ENCODE results near the gene EML5. TPM values are rescaled to one million over a fixed set of nuclear protein-coding genes. Genes with fewer than 3 reads are reported as not detected.

EML5 gene
- total and polyA plus RNA-seq, 2 of the 13 experiments (the other 11 are each of a cell fraction or from before 2014, with no cell fraction given), result 0.11 TPM; not detected in 1

DNA sequence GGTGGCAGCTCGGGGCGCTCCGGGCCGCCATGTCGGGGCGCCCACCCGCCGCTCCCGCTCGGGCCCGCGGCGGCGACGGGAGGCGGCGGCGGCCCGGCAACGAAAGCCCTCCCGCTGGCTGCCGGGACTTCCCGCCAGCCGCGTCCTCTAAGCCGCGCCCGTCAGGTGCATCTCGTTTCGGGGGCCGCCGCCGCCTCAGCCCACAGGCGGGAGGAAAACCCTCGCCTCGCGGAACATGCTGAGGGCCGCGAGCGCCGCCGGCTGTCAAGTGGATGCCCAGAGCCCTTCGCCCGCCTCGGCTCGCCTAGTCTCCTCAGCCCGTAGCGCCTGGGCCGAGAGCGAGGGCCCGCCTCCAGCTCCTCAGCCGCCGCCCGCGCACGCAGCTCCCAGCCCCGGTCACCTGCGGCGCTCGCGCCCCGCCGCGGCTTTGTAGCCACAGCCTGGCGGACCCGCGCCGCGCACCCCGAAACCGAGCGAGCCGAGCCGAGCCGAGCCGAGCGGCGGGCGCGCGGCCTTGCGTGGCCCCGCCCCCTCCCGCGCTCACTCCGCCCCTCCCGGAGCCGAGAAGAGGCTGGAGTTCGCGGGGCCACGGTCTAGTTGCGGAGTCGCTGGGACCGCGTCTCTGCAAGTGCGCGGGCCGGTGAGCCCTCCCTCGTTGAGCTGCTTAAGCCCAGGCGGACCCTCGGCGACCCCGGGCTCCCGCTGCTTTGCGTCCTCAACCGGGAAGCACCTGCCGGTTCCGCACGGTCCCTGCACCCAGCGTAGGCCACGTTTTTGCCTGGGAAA lies at the start of gene EML5 (continued):
- TF ChIP-seq, protein P1, sequence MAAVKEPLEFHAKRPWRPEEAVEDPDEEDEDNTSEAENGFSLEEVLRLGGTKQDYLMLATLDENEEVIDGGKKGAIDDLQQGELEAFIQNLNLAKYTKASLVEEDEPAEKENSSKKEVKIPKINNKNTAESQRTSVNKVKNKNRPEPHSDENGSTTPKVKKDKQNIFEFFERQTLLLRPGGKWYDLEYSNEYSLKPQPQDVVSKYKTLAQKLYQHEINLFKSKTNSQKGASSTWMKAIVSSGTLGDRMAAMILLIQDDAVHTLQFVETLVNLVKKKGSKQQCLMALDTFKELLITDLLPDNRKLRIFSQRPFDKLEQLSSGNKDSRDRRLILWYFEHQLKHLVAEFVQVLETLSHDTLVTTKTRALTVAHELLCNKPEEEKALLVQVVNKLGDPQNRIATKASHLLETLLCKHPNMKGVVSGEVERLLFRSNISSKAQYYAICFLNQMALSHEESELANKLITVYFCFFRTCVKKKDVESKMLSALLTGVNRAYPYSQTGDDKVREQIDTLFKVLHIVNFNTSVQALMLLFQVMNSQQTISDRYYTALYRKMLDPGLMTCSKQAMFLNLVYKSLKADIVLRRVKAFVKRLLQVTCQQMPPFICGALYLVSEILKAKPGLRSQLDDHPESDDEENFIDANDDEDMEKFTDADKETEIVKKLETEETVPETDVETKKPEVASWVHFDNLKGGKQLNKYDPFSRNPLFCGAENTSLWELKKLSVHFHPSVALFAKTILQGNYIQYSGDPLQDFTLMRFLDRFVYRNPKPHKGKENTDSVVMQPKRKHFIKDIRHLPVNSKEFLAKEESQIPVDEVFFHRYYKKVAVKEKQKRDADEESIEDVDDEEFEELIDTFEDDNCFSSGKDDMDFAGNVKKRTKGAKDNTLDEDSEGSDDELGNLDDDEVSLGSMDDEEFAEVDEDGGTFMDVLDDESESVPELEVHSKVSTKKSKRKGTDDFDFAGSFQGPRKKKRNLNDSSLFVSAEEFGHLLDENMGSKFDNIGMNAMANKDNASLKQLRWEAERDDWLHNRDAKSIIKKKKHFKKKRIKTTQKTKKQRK (IDR thresholded peaks at IDR 0.05; ENCODE audit: low read length), result no peak
- TF ChIP-seq, protein P2, sequence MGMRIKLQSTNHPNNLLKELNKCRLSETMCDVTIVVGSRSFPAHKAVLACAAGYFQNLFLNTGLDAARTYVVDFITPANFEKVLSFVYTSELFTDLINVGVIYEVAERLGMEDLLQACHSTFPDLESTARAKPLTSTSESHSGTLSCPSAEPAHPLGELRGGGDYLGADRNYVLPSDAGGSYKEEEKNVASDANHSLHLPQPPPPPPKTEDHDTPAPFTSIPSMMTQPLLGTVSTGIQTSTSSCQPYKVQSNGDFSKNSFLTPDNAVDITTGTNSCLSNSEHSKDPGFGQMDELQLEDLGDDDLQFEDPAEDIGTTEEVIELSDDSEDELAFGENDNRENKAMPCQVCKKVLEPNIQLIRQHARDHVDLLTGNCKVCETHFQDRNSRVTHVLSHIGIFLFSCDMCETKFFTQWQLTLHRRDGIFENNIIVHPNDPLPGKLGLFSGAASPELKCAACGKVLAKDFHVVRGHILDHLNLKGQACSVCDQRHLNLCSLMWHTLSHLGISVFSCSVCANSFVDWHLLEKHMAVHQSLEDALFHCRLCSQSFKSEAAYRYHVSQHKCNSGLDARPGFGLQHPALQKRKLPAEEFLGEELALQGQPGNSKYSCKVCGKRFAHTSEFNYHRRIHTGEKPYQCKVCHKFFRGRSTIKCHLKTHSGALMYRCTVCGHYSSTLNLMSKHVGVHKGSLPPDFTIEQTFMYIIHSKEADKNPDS (CRISPR knock-in tag; IDR thresholded peaks at IDR 0.05), result no peak
- TF ChIP-seq, protein P3, sequence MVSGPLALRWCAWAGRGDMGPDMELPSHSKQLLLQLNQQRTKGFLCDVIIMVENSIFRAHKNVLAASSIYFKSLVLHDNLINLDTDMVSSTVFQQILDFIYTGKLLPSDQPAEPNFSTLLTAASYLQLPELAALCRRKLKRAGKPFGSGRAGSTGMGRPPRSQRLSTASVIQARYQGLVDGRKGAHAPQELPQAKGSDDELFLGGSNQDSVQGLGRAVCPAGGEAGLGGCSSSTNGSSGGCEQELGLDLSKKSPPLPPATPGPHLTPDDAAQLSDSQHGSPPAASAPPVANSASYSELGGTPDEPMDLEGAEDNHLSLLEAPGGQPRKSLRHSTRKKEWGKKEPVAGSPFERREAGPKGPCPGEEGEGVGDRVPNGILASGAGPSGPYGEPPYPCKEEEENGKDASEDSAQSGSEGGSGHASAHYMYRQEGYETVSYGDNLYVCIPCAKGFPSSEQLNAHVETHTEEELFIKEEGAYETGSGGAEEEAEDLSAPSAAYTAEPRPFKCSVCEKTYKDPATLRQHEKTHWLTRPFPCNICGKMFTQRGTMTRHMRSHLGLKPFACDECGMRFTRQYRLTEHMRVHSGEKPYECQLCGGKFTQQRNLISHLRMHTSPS (CRISPR knock-in tag; IDR thresholded peaks at IDR 0.05; ENCODE audit: low read depth), result no peak
- TF ChIP-seq, protein P4, sequence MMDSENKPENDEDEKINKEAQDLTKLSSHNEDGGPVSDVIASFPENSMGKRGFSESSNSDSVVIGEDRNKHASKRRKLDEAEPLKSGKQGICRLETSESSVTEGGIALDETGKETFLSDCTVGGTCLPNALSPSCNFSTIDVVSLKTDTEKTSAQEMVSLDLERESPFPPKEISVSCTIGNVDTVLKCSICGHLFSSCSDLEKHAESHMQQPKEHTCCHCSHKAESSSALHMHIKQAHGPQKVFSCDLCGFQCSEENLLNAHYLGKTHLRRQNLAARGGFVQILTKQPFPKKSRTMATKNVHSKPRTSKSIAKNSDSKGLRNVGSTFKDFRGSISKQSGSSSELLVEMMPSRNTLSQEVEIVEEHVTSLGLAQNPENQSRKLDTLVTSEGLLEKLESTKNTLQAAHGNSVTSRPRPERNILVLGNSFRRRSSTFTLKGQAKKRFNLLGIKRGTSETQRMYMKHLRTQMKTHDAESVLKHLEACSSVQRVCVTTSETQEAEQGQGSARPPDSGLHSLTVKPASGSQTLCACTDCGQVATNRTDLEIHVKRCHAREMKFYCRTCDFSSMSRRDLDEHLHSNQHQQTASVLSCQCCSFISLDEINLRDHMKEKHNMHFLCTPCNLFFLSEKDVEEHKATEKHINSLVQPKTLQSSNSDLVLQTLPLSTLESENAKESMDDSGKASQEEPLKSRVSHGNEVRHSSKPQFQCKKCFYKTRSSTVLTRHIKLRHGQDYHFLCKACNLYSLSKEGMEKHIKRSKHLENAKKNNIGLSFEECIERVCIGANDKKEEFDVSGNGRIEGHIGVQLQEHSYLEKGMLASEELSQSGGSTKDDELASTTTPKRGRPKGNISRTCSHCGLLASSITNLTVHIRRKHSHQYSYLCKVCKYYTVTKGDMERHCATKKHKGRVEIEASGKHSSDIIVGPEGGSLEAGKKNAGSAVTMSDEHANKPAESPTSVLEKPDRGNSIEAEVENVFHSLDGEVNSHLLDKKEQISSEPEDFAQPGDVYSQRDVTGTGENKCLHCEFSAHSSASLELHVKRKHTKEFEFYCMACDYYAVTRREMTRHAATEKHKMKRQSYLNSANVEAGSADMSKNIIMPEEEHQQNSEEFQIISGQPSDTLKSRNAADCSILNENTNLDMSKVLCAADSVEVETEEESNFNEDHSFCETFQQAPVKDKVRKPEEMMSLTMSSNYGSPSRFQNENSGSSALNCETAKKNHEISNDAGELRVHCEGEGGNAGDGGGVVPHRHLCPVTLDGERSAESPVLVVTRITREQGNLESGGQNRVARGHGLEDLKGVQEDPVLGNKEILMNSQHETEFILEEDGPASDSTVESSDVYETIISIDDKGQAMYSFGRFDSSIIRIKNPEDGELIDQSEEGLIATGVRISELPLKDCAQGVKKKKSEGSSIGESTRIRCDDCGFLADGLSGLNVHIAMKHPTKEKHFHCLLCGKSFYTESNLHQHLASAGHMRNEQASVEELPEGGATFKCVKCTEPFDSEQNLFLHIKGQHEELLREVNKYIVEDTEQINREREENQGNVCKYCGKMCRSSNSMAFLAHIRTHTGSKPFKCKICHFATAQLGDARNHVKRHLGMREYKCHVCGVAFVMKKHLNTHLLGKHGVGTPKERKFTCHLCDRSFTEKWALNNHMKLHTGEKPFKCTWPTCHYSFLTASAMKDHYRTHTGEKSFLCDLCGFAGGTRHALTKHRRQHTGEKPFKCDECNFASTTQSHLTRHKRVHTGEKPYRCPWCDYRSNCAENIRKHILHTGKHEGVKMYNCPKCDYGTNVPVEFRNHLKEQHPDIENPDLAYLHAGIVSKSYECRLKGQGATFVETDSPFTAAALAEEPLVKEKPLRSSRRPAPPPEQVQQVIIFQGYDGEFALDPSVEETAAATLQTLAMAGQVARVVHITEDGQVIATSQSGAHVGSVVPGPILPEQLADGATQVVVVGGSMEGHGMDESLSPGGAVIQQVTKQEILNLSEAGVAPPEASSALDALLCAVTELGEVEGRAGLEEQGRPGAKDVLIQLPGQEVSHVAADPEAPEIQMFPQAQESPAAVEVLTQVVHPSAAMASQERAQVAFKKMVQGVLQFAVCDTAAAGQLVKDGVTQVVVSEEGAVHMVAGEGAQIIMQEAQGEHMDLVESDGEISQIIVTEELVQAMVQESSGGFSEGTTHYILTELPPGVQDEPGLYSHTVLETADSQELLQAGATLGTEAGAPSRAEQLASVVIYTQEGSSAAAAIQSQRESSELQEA (CRISPR knock-in tag; IDR thresholded peaks at IDR 0.05; ENCODE audit: not compliant biosample characterization), result no peak
- TF ChIP-seq, protein P5, sequence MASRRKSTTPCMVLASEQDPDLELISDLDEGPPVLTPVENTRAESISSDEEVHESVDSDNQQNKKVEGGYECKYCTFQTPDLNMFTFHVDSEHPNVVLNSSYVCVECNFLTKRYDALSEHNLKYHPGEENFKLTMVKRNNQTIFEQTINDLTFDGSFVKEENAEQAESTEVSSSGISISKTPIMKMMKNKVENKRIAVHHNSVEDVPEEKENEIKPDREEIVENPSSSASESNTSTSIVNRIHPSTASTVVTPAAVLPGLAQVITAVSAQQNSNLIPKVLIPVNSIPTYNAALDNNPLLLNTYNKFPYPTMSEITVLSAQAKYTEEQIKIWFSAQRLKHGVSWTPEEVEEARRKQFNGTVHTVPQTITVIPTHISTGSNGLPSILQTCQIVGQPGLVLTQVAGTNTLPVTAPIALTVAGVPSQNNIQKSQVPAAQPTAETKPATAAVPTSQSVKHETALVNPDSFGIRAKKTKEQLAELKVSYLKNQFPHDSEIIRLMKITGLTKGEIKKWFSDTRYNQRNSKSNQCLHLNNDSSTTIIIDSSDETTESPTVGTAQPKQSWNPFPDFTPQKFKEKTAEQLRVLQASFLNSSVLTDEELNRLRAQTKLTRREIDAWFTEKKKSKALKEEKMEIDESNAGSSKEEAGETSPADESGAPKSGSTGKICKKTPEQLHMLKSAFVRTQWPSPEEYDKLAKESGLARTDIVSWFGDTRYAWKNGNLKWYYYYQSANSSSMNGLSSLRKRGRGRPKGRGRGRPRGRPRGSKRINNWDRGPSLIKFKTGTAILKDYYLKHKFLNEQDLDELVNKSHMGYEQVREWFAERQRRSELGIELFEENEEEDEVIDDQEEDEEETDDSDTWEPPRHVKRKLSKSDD (CRISPR knock-in tag; IDR thresholded peaks at IDR 0.05; ENCODE audit: low read depth), result no peak
- TF ChIP-seq EED (CRISPR knock-in tag; IDR thresholded peaks at IDR 0.05) (no peak), CCAR2 (optimal IDR thresholded peaks at IDR 0.05; ENCODE audit: low read depth, low read length) (no peak), ZNF232 (CRISPR knock-in tag; IDR thresholded peaks at IDR 0.05; ENCODE audit: borderline replicate concordance) (no peak)
